ENCODE measurements around the gene FBXL5.

The FBXL5 gene

GRCh38 chr4:15677507-15677988 lies 22.4 kb upstream of the FBXL5 start:
- DNase-seq (ENCODE audit: low read depth), result no peak
- no peak for TF ChIP-seq CTCF (IDR thresholded peaks at IDR 0.05; ENCODE audit: insufficient read depth, low read depth, low read length, missing control alignments)
- H3K4me3 ChIP-seq (ENCODE audit: low read depth, low read length), result no peak overlapping the region

GRCh38 chr4:15676899-15677298 lies 21.7 kb upstream of the FBXL5 start:
- no peak overlapping the region for H3K4me3 ChIP-seq (ENCODE audit: low read depth, low read length)
- no peak for DNase-seq (ENCODE audit: low read depth)
- TF ChIP-seq CTCF (IDR thresholded peaks at IDR 0.05; ENCODE audit: insufficient read depth, low read depth, low read length, missing control alignments), result no peak

GRCh38 chr4:15676039-15676438 lies 20.9 kb upstream of the FBXL5 start:
- no peak overlapping the region for H3K4me3 ChIP-seq (ENCODE audit: low read depth, low read length)
- no peak for TF ChIP-seq CTCF (IDR thresholded peaks at IDR 0.05; ENCODE audit: insufficient read depth, low read depth, low read length, missing control alignments)
- DNase-seq (ENCODE audit: low read depth), result no peak

GRCh38 chr4:15675356-15675755 lies 20.2 kb upstream of the FBXL5 start:
- DNase-seq (ENCODE audit: low read depth), result peak; percentile 9
- H3K4me3 ChIP-seq (ENCODE audit: low read depth, low read length), result no peak overlapping the region
- TF ChIP-seq CTCF (IDR thresholded peaks at IDR 0.05; ENCODE audit: insufficient read depth, low read depth, low read length, missing control alignments), result no peak

- no peak overlapping the region for H3K4me3 ChIP-seq (ENCODE audit: low read depth, low read length)
- no peak for TF ChIP-seq CTCF (IDR thresholded peaks at IDR 0.05; ENCODE audit: insufficient read depth, low read depth, low read length, missing control alignments)
- DNase-seq (ENCODE audit: low read depth), result no peak
Observed at GRCh38 chr4:15674926-15675325, 19.8 kb upstream of the FBXL5 start.

- TF ChIP-seq CTCF (IDR thresholded peaks at IDR 0.05; ENCODE audit: insufficient read depth, low read depth, low read length, missing control alignments), result no peak
- DNase-seq (ENCODE audit: low read depth), result no peak
- no peak overlapping the region for H3K4me3 ChIP-seq (ENCODE audit: low read depth, low read length)
Observed at GRCh38 chr4:15674046-15674445, 18.9 kb upstream of the FBXL5 start.

GRCh38 chr4:15673337-15673736 lies 18.2 kb upstream of the FBXL5 start:
- no peak for TF ChIP-seq CTCF (IDR thresholded peaks at IDR 0.05; ENCODE audit: insufficient read depth, low read depth, low read length, missing control alignments)

More at GRCh38 chr4:15673337-15673736, 18.2 kb upstream of the FBXL5 start:
- H3K4me3 ChIP-seq (ENCODE audit: low read depth, low read length), result no peak overlapping the region
- DNase-seq (ENCODE audit: low read depth), result no peak
